GM19025 (cell line): ENCODE measurements around the gene PPP1R1C.

Experiments used
- ATAC-seq: cut with Tn5 transposase; IDR thresholded peaks from one replicate; pipeline ENCODE4 v1.9.1; 2021; ENCODE audit warnings: mild to moderate bottlenecking, low read depth, moderate library complexity; ENCODE audit not compliant: unreplicated experiment

Gene PPP1R1C

GRCh38 chr2:182055993-182056392, 70.3 kb downstream of the PPP1R1C start:
- ATAC-seq, result no peak

GRCh38 chr2:182057002-182057401, 71.3 kb downstream of the PPP1R1C start:
- no peak for ATAC-seq

GRCh38 chr2:182058056-182058455, 72.4 kb downstream of the PPP1R1C start:
- ATAC-seq, result no peak

GRCh38 chr2:182061739-182062138, 76.1 kb downstream of the PPP1R1C start:
- ATAC-seq, result no peak

GRCh38 chr2:182062329-182062972, 76.8 kb downstream of the PPP1R1C start:
- ATAC-seq, result no peak

GRCh38 chr2:182064019-182064778, 78.5 kb downstream of the PPP1R1C start:
- ATAC-seq, result no peak

GRCh38 chr2:182066400-182067087, 80.9 kb downstream of the PPP1R1C start:
- no peak for ATAC-seq

GRCh38 chr2:182067393-182067792, 81.7 kb downstream of the PPP1R1C start:
- no peak for ATAC-seq

GRCh38 chr2:182068811-182069210, 83.2 kb downstream of the PPP1R1C start:
- no peak for ATAC-seq

- no peak for ATAC-seq
Measured at GRCh38 chr2:182069416-182069815, 83.8 kb downstream of the PPP1R1C start.

GRCh38 chr2:182069908-182070307, 84.3 kb downstream of the PPP1R1C start:
- ATAC-seq, result no peak

- no peak for ATAC-seq
Measured at GRCh38 chr2:182070736-182071135, 85.1 kb downstream of the PPP1R1C start.

- no peak for ATAC-seq
Measured at GRCh38 chr2:182072861-182073260, 87.2 kb downstream of the PPP1R1C start.

- ATAC-seq, result no peak
Measured at GRCh38 chr2:182073613-182074012, 88.0 kb downstream of the PPP1R1C start.

- ATAC-seq, result no peak
Measured at GRCh38 chr2:182077023-182077422, 91.4 kb downstream of the PPP1R1C start.

- no peak for ATAC-seq
Measured at GRCh38 chr2:182077448-182078142, 91.9 kb downstream of the PPP1R1C start.

- ATAC-seq, result no peak
Measured at GRCh38 chr2:182078988-182079602, 93.4 kb downstream of the PPP1R1C start.

GRCh38 chr2:182080493-182080892, 94.8 kb downstream of the PPP1R1C start:
- ATAC-seq, result no peak

GRCh38 chr2:182081602-182082260, 96.1 kb downstream of the PPP1R1C start:
- no peak for ATAC-seq
